Motor neuron (in vitro differentiated cells): ENCODE results near the gene SLC35E3. TPM values are rescaled to one million over a fixed set of nuclear protein-coding genes. Genes with fewer than 3 reads are reported as not detected.
"Not testable (repeated sequence)": the region's sequence is repeated elsewhere in the genome, so short reads cannot be mapped to it uniquely, and the experiment has no call there.

Source experiments
- ATAC-seq, 8 experiments: fragments of 200-7000 bp; cut with Tn5 transposase; replicated peaks in 6 of 8; 2 replicates each; pipeline ENCODE4 v1.8.0; 2021; ENCODE audit warnings: mild to moderate bottlenecking in 8 of 8, moderate library complexity in 8 of 8
- H3K27ac ChIP-seq, 2 donors: fragments of 250-450 bp; sonication (Bioruptor Pico); 2 replicates each; pipeline ENCODE4 v1.9.0; 2021; ENCODE audit warnings: antibody characterized with exemption in 2 of 2, mild to moderate bottlenecking in 2 of 2, moderate library complexity in 1 of 2
- H3K4me1 ChIP-seq, 2 donors: fragments of 250-450 bp; sonication (Bioruptor Pico); replicated peaks in 1 of 2; 2 replicates each; pipeline ENCODE4 v1.6.1; 2021; ENCODE audit warnings: antibody characterized with exemption in 2 of 2, mild to moderate bottlenecking in 2 of 2, moderate library complexity in 1 of 2
- H3K4me3 ChIP-seq, 5 donors: fragments of 250-450 bp; sonication (Bioruptor Pico); 2 replicates each; pipeline ENCODE4 v1.9.0; 2021; ENCODE audit warnings: antibody characterized with exemption in 5 of 5, mild to moderate bottlenecking in 5 of 5, moderate library complexity in 4 of 5
- WGBS, 10 experiments: fragments of 450-650 bp; shearing (Covaris generic); methylation state at CpG; one replicate each; pipeline ENCODE4 v1.0.0; 2022; 5-methylcytosine and 5-hydroxymethylcytosine counted together
- in situ Hi-C, 9 experiments: fragments of 400-800 bp; cut with MboI; loops; one replicate each; pipeline ENCODE4 v1.15.0; 2021; ENCODE audit warnings: low sequenced_read_pairs in 9 of 9, low pct_unique_long_range_greater_than_20kb in 2 of 9; ENCODE audit not compliant: unreplicated experiment in 9 of 9
- total RNA-seq, 8 experiments: library from RNA; unstranded; fragments of 300-600 nt; gene quantifications; 2 replicates each; pipeline versions ENCODE4 v1.2.3 to v1.2.4, GENCODE V29; 2022

The SLC35E3 gene
- total RNA-seq, 8 experiments from 2014 or later: 2.7 to 7.2 (median 5.5) TPM

DNA sequence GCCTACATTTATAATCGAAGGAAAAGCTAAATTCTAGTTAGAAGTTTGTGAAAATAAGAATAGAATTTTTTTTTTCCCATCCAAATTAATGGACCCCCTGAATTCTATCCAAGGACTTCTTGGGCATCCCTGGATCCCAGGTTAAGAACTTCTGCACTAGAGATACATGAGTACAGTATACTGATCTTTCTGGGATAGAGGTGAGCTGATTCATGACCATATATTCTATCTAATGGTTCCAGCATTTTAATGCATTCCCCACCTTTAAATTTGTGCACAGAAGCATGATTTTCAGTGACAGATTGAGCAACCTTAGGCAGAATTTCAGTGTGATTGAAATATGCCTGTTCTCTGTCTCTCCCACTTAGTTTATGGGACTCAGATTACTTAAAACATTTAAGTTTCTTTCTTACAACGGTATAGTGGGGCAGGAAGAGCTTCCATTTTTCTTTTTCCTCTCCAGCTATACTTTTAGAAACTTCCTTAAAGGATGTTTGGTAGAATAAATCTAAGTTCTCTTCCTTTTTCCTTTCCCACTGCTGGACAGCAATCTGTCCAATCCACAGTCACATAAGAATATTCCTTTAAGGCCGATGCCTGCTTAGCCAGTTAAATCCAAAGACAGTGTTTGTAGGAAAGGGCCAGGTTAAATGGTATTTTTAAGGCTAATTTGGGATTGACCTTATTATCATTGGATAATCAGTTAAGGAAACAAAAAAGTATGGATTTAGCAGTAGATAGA, 68.7 kb downstream of the SLC35E3 start:
- in situ Hi-C loops: no loop called here
- Histone ChIP-seq H3K4me1 (no peaks in the 10 kb centered on the region), H3K4me3 (no peak overlapping the region), H3K27ac (no peak overlapping the region)
- ATAC-seq: no peak
- WGBS, 10 experiments: 58 to 100% (median 90%) methylated on average over 2 to 3 of the region's 3 CpGs; no CpG with 5 or more reads in 1 of the 10 experiments

DNA sequence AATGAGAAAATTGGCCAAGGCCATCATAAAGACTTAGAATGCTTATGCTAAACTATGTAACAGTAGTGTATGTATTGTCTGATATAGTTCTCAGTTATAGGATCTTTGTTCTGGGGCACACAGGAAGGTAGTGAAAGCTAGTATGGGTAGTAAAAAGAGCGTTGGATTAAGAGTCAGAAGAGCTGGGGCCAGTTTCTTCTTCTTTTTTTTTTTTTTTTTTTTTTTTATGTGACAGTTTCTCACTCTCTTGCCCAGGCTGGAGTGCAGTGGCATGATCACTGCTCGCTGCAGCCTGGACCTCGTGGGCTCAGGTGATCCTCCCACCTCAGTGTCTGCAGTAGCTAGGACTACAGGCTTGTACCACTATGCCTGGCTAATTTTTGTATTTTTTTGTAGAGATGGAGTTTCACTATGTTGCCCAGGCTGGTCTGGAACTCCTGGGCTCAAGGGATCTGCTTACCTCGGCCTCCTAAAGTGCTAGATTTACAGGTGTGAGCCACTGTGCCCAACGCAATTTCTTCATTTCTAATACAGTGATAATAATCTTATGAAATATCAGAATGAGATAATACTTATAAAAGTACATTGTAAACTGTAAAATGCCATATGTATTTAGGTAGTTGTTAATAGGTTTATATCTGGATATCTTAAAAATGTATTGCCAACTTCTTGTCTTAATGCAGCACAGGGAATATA, 69.4 kb downstream of the SLC35E3 start:
- in situ Hi-C loops: no loop called here
- WGBS, 10 experiments: 63 to 100% (median 97%) methylated on average over 1 to 5 of the region's 5 CpGs; no CpG with 5 or more reads in 1 of the 10 experiments
- H3K4me1 ChIP-seq: no peaks in the 10 kb centered on the region
- H3K27ac ChIP-seq: no peak overlapping the region
- H3K4me3 ChIP-seq: no peak overlapping the region
- ATAC-seq: peak in 3 of 8 experiments; percentile 1 to 20 (median 3)

- in situ Hi-C loops: no loop called here
- no peak overlapping the region for H3K27ac ChIP-seq
- no peak overlapping the region for H3K4me3 ChIP-seq
- H3K4me1 ChIP-seq: no peaks in the 10 kb centered on the region
- 88 to 100% (median 98%) methylated on average over 2 to 8 of the region's 8 CpGs; no CpG with 5 or more reads in 1 of the 10 experiments for WGBS, 10 experiments
- no peak for ATAC-seq
These were observed 70.2 kb downstream of the SLC35E3 start for GRCh38 chr12:68815928-68816800.

DNA sequence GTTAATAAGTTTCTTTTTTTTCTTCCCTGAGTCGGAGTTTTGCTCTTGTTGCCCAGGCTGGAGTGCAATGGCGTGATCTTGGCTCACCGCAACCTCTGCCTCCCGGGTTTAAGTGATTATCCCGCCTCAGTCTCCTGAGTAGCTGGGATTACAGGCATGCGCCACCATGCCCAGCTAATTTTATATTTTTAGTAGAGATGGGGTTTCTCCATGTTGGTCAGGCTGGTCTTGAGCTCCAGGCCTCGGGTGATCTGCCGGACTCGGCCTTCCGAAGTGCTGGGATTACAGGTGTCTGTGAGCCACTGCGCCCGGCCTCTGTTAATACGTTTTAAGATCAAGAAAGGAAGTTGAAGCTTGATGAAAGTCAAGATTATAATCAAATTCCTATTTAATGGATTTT, 73.5 kb downstream of the SLC35E3 start:
- H3K4me1 ChIP-seq, ATAC-seq, H3K27ac ChIP-seq, H3K4me3 ChIP-seq, in situ Hi-C loops: not testable (repeated sequence)
- 83 to 100% (median 98%) methylated on average over 2 to 12 of the region's 13 CpGs; no CpG with 5 or more reads in 2 of the 10 experiments for WGBS, 10 experiments

- in situ Hi-C loops: no loop called here
- WGBS, 10 experiments: 71 to 100% (median 84%) methylated on average over 1 to 5 of the region's 6 CpGs; no CpG with 5 or more reads in 1 of the 10 experiments
- H3K4me1 ChIP-seq: no peaks in the 10 kb centered on the region
- H3K27ac ChIP-seq: no peak overlapping the region
- peak in 3 of 8 experiments; percentile 7 to 55 (median 17) for ATAC-seq
- H3K4me3 ChIP-seq: no peak overlapping the region
These were observed 75.6 kb downstream of the SLC35E3 start for GRCh38 chr12:68821357-68822188.

DNA sequence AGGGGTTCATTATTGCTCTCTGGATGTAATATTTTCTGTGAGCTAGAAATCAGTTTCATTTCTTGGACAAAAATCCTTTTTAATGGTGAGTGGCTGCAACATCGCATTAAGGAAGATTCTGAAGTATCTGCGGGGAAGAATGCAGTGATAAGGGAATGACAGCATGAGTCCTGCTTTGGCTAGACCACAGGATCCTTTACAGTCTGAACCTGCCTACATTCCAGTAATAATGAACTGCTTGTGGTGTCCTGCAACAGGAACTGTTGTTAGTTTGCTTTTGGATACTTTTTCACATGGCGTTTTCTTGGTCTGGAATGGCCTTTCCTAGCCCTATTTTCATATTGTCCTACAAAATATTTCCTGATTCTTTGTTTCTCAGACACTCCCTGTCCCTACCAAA, 77.7 kb downstream of the SLC35E3 start:
- WGBS, 10 experiments: 75 to 100% (median 91%) methylated on average over 1 to 3 of the region's 3 CpGs
- no peak overlapping the region for H3K27ac ChIP-seq

GRCh38 chr12:68824131-68824530, 78.2 kb downstream of the SLC35E3 start:
- no peak for ATAC-seq
- Histone ChIP-seq H3K4me3 (no peak overlapping the region), H3K4me1 (no peaks in the 10 kb centered on the region), H3K27ac (no peak overlapping the region)
- in situ Hi-C loops: no loop called here
- 89 to 100% (median 98%) methylated on average over 3 to 5 of the region's 5 CpGs; no CpG with 5 or more reads in 2 of the 10 experiments for WGBS, 10 experiments

More for the DNA sequence above, 77.7 kb downstream of the SLC35E3 start:
- H3K4me3 ChIP-seq: no peak overlapping the region
- in situ Hi-C loops: no loop called here
- no peaks in the 10 kb centered on the region for H3K4me1 ChIP-seq
- no peak for ATAC-seq

GRCh38 chr12:68824597-68825250, 78.7 kb downstream of the SLC35E3 start:
- no peak overlapping the region for H3K27ac ChIP-seq
- WGBS, 10 experiments: 86 to 100% (median 92%) methylated on average over 2 to 16 of the region's 16 CpGs; no CpG with 5 or more reads in 1 of the 10 experiments
- in situ Hi-C loops: no loop called here

DNA sequence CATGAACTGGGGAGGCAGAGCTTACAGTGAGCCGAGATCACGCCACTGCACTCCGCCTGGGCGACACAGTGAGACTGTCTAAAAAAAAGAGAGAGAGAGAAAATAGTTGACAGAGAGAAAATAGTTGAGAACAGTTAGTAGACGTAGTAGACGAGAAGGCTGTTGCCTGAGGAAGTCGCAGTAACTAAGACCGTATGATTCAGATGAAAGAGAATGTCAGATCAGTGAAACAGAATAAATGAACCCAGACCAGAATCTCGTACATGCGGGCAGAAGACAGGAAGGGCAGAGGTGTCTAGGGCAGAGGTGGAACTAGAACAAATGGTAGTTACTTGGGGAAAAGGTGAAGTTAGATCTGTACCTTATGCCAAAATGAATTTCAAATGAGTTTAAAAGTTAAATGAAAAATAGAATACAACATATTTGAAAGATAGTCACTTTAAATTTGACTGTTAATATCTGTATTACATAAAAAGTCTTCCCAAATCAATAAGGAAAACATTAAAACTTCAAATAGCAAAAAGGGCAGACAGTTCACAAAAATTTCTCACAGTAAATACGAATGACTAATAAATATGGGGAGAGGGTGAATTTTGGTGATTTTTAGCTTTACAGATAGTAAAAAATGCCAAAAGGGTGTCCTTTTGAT, 79.7 kb downstream of the SLC35E3 start:
- in situ Hi-C loops: no loop called here
- WGBS, 10 experiments: 79 to 100% (median 96%) methylated on average over 1 to 11 of the region's 11 CpGs
- no peak for ATAC-seq
- no peak overlapping the region for H3K27ac ChIP-seq
- no peaks in the 10 kb centered on the region for H3K4me1 ChIP-seq
- no peak overlapping the region for H3K4me3 ChIP-seq

More at GRCh38 chr12:68824597-68825250, 78.7 kb downstream of the SLC35E3 start:
- Histone ChIP-seq H3K4me3 (no peak overlapping the region), H3K4me1 (no peaks in the 10 kb centered on the region)
- no peak for ATAC-seq

- Histone ChIP-seq H3K4me3 (no peak overlapping the region), H3K4me1 (no peaks in the 10 kb centered on the region), H3K27ac (no peak overlapping the region)
- 77 to 100% (median 89%) methylated on average over 2 to 5 of the region's 5 CpGs for WGBS, 10 experiments
- in situ Hi-C loops: no loop called here
- ATAC-seq: peak in 1 of 8 experiments; percentile 59
These were observed 82.1 kb downstream of the SLC35E3 start for GRCh38 chr12:68827895-68828671.

- Histone ChIP-seq H3K27ac (no peak overlapping the region), H3K4me1 (no peaks in the 10 kb centered on the region), H3K4me3 (no peak overlapping the region)
- in situ Hi-C loops: no loop called here
- ATAC-seq: no peak
- 87 to 100% (median 95%) methylated on average over 2 to 7 of the region's 7 CpGs for WGBS, 10 experiments
These were observed 82.7 kb downstream of the SLC35E3 start for GRCh38 chr12:68828672-68829068.
